PFSK-1 (cell line): Measurements from ENCODE around the gene KCP.

Source experiments
- FOXP2 ChIP-seq: optimal IDR thresholded peaks from 2 replicates; pipeline ENCODE3; 2011; ENCODE audit warnings: borderline replicate concordance, control low read depth, inconsistent platforms; ENCODE audit not compliant: insufficient read depth; ENCODE audit errors: extremely low read length, extremely low read depth
- POLR2AphosphoS5 ChIP-seq: IDR thresholded peaks from 2 replicates; pipeline ENCODE4 v1.6.1; 2012; ENCODE audit warnings: low read depth, mild to moderate bottlenecking, control low read depth, low read length, moderate library complexity
- REST ChIP-seq, 2 experiments: IDR thresholded peaks; 2 replicates each; pipeline versions ENCODE4 v1.6.1 to v1.8.0; 2011 to 2012; ENCODE audit warnings: low read depth in 2 of 2, low read length in 2 of 2, control low read depth in 1 of 2, inconsistent platforms in 1 of 2, mild to moderate bottlenecking in 1 of 2, moderate library complexity in 1 of 2; ENCODE audit not compliant: insufficient read depth in 1 of 2
- SIN3A ChIP-seq: IDR thresholded peaks from 2 replicates; pipeline ENCODE4 v1.6.1; 2012; ENCODE audit warnings: mild to moderate bottlenecking, low read length, moderate library complexity, borderline replicate concordance; ENCODE audit not compliant: insufficient read depth
- TAF1 ChIP-seq: IDR thresholded peaks from 2 replicates; pipeline ENCODE4 v1.6.1; 2012; ENCODE audit warnings: low read length, control low read depth, borderline replicate concordance; ENCODE audit not compliant: insufficient read depth

- TF ChIP-seq TAF1: no peak
- TF ChIP-seq POLR2AphosphoS5: no peak
- no peak for TF ChIP-seq REST (IDR thresholded peaks at IDR 0.05; ENCODE audit: insufficient read depth in 1 of 2, low read depth in 2 of 2, low read length in 2 of 2)
- no peak for TF ChIP-seq SIN3A
- no peak for TF ChIP-seq FOXP2
Observed at GRCh38 chr7:128841171-128841690, 69.3 kb downstream of the KCP start.
